ENCODE results near the gene CAMK2N1.

Gene CAMK2N1

DNA sequence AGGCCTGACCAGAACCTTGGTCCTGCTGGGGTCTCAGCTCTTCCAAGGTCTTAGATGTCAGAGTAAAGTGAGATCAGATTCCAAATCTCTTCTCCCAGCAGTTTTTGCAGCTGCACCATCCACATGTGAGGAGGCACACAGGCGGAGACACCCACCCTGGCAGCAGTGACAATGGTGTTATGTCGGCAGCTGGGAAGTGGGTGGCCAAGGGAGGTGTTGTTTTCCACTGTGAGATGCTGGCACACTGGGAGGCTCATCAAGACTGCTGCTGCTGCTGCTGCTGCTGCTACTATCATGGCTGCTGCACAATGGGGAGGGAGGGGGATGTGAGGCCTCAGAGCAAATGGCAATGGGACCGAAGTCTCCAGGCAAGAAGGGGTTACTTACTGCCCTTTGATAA lies 23.6 kb downstream of the CAMK2N1 start:
- Histone ChIP-seq H3K4me1 (no peaks in the 10 kb centered on the region), H3K36me3 (no peaks in the 10 kb centered on the region), H3K4me3 (ENCODE audit: low read depth, low read length) (no peak overlapping the region), H3K9me3 (no peaks in the 10 kb centered on the region), H3K27me3 (no peaks in the 10 kb centered on the region)
- no peak for TF ChIP-seq CTCF (IDR thresholded peaks at IDR 0.05; ENCODE audit: low read depth, low read length)
- no peak for DNase-seq

GRCh38 chr1:20458717-20459116 lies 27.3 kb downstream of the CAMK2N1 start:
- Histone ChIP-seq H3K27me3 (no peaks in the 10 kb centered on the region), H3K36me3 (no peaks in the 10 kb centered on the region), H3K4me1 (no peaks in the 10 kb centered on the region), H3K9me3 (no peaks in the 10 kb centered on the region), H3K4me3 (ENCODE audit: low read depth, low read length) (no peak overlapping the region)
- no peak for TF ChIP-seq CTCF (IDR thresholded peaks at IDR 0.05; ENCODE audit: low read depth, low read length)
- DNase-seq, result no peak

- DNase-seq, result no peak
- H3K9me3 ChIP-seq, result no peaks in the 10 kb centered on the region
- no peak for TF ChIP-seq CTCF (IDR thresholded peaks at IDR 0.05; ENCODE audit: low read depth, low read length)
- no peak overlapping the region for H3K4me3 ChIP-seq (ENCODE audit: low read depth, low read length)
- no peaks in the 10 kb centered on the region for H3K27me3 ChIP-seq
- H3K4me1 ChIP-seq, result no peaks in the 10 kb centered on the region
- H3K36me3 ChIP-seq, result no peaks in the 10 kb centered on the region
These were observed 32.0 kb downstream of the CAMK2N1 start for GRCh38 chr1:20454004-20454403.

- DNase-seq, result no peak
- Histone ChIP-seq H3K9me3 (no peaks in the 10 kb centered on the region), H3K36me3 (no peaks in the 10 kb centered on the region), H3K4me1 (no peaks in the 10 kb centered on the region), H3K27me3 (no peaks in the 10 kb centered on the region), H3K4me3 (ENCODE audit: low read depth, low read length) (no peak overlapping the region)
- TF ChIP-seq CTCF (IDR thresholded peaks at IDR 0.05; ENCODE audit: low read depth, low read length), result no peak
These were observed 36.2 kb downstream of the CAMK2N1 start for GRCh38 chr1:20449735-20450311.

- Histone ChIP-seq H3K9me3 (no peaks in the 10 kb centered on the region), H3K27me3 (no peaks in the 10 kb centered on the region), H3K36me3 (no peaks in the 10 kb centered on the region), H3K4me3 (ENCODE audit: low read depth, low read length) (no peak overlapping the region), H3K4me1 (no peaks in the 10 kb centered on the region)
- no peak for DNase-seq
- no peak for TF ChIP-seq CTCF (IDR thresholded peaks at IDR 0.05; ENCODE audit: low read depth, low read length)
These were observed 37.3 kb downstream of the CAMK2N1 start for GRCh38 chr1:20448671-20449071.

- Histone ChIP-seq H3K4me1 (no peaks in the 10 kb centered on the region), H3K9me3 (no peaks in the 10 kb centered on the region), H3K36me3 (no peaks in the 10 kb centered on the region), H3K4me3 (ENCODE audit: low read depth, low read length) (no peak overlapping the region), H3K27me3 (no peaks in the 10 kb centered on the region)
- TF ChIP-seq CTCF (IDR thresholded peaks at IDR 0.05; ENCODE audit: low read depth, low read length), result no peak
- DNase-seq, result no peak
These were observed 38.2 kb downstream of the CAMK2N1 start for GRCh38 chr1:20447794-20448193.

All from BE2C (cell line).